AG09319 (cell line): Measurements from ENCODE around the gene PCNX2.
"Not testable (repeated sequence)": the region's sequence is repeated elsewhere in the genome, so short reads cannot be mapped to it uniquely, and the experiment has no call there.

ENCODE experiments used
- DNase-seq: peaks from one replicate; pipeline ENCODE4 v3.0.0-alpha.2; 2010; ENCODE audit warnings: low read depth; ENCODE audit errors: extremely low read depth
- CTCF ChIP-seq: IDR thresholded peaks from 2 replicates; pipeline ENCODE4 v1.5.1; 2011; ENCODE audit warnings: low read depth, mild to moderate bottlenecking, inconsistent platforms, low read length, moderate library complexity

The PCNX2 gene

DNA sequence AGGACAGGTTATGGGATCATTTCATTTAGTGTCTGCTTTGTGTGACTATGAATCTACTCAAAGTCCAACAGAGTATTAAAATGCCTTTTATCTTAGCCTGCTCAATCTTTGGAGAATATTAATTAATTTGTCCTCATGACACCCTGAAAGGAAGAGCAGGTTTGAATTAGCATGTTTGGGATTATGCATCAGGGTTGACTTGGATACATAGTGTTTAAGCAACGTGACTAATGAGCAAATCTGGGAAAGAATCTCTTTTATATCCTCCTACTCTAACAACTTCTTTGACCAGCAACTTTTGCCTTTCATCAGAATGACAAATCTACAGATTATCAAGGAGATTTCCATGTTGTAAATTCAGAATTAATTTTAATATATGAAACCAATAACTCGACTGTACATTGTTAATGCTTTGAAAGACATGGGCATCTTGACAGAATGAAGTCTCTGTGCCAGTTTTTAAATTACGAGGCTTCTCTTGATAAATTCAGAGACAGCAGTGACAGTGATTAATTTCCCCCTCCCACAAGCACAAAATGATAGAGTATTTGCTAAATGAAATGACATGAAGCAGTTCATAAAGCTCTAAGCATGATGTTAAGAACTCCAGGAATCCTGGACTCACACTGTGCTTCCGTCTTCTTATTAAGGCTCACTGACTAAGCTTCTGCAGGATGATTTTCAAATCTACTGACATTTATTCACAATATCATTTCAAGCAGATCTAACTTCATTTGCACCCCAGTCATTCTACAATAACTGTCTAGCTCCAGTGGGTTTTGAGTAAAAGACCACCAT is 156.5 kb downstream of the PCNX2 start:
- DNase-seq, result no peak
- TF ChIP-seq CTCF, result no peak

DNA sequence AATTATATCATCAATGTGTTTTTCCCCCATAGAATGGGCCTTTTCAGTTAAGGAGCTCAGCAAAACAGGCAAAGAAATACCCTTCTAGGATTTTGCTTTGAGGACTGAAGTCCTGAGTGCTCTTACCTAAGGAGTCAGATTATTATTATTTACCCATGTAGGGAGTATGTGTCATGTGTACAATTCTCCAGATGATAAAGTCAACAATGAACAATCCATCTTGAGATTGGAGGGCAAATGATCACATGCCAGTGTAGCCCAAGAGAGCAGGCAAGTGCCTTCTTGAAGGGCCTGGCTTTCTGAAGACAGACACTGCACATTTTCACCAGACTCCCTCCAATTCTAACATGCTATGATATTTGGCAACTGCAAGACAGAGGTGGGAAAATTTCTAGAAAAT is 159.7 kb downstream of the PCNX2 start:
- no peak for DNase-seq
- no peak for TF ChIP-seq CTCF

- no peak for TF ChIP-seq CTCF
Observed at GRCh38 chr1:233132445-233132844, 163.1 kb downstream of the PCNX2 start.

DNA sequence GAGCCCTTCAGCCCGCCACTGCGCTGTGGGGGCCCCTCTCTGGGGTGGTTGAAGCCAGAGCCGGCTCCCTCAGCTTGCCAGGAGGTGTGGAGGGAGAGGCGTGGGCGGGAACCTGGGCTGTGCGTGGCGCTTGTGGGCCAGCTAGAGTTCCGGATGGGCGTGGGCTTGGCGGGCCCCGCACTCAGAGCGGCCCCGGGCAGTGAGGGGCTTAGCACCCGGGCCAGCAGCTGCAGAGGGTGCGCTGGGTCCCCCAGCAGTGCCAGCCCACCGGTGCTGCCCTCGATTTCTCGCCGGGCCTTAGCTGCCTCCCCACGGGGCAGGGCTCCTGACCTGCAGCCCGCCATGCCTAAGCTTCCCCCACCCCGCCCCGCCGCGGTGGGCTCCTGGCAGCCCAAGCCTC is 166.5 kb downstream of the PCNX2 start:
- DNase-seq, result not testable (repeated sequence)

More at GRCh38 chr1:233132445-233132844, 163.1 kb downstream of the PCNX2 start:
- no peak for DNase-seq

DNA sequence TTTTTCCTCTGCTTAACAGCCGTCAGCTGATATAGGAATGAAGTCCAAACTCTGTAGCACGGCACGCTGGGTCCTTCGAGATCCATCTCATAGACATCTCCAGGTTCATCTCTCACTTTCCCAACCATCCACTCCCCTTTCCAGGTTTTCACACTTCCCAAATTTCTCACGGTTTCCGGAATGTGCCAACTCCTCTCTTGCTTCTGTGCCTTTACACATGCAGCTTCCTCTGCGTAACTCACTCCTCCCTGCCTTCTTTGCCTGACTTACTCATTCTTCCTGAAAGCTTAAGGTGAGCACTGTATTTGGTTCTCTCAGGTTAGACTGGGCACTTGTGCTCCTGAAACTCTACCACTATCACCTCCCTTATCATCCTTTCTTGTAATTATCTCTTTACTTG is 168.4 kb downstream of the PCNX2 start:
- TF ChIP-seq CTCF, result no peak
- DNase-seq, result no peak

GRCh38 chr1:233122779-233123178 is 172.7 kb downstream of the PCNX2 start:
- no peak for DNase-seq
- TF ChIP-seq CTCF, result no peak

- TF ChIP-seq CTCF, result no peak
- no peak for DNase-seq
Observed at GRCh38 chr1:233121947-233122559, 173.5 kb downstream of the PCNX2 start.
